Measurements from ENCODE around the gene FNBP1L.

FNBP1L gene

DNA sequence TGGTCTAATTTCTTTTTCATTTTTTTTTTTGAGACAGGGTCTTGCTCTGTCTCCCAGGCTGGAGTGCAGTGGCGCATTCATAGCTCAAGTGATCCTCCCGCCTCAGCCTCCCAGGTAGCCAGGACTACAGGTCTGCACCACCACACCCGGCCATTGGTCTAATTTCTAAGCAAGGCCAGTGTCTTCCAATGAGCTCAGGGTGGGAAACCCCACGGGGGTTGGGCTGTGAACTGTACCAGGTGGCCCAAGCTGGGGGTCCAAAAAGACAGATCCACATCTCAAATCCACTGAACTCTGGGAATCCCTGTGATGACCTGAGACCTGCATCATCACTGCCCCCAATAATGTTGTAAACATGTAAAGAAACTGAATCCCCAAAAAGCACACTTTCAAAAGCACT, 154.2 kb downstream of the FNBP1L start:
- H3K4me1 ChIP-seq (ENCODE audit: control insufficient read depth, insufficient read depth, low read length): 0 out of 2 replicates have a peak, but pooled peaks cover 3% of the 10 kb centered on the region
- TF ChIP-seq ZFP37 (tag by site-specific recombination; IDR thresholded peaks at IDR 0.05) (no peak), ZSCAN23 (tag by site-specific recombination; IDR thresholded peaks at IDR 0.05) (no peak), ZNF114 (tag by site-specific recombination; IDR thresholded peaks at IDR 0.05) (no peak), TRIM28 (IDR thresholded peaks at IDR 0.05; ENCODE audit: borderline replicate concordance, low read length) (no peak), ZNF404 (tag by site-specific recombination; IDR thresholded peaks at IDR 0.05) (no peak), ZNF658 (tag by site-specific recombination; IDR thresholded peaks at IDR 0.05) (no peak), ZNF473 (tag by site-specific recombination; IDR thresholded peaks at IDR 0.05) (no peak)
- POLR2A ChIA-PET: no interaction called here

DNA sequence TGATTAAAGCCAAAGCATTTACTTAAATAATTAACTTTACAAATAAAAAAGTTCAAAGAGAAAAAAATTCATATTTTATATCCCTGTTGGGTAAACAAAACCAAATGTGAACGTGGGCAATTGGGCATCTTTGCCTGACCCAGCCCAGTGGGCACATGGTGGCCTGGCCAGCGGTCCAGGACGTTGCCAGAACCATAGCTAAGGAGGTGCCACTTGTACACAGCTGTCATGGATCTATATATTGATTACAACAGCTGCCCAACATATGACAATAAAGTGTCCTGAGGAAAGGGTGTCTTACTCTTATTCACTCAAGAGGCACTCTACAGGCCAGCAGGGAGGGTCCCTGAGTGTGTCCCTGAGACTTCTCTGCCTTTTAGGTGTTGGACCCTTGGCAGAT, 155.2 kb downstream of the FNBP1L start:
- 0 out of 2 replicates have a peak, but pooled peaks cover 3% of the 10 kb centered on the region for H3K4me1 ChIP-seq (ENCODE audit: control insufficient read depth, insufficient read depth, low read length)
- ChIA-PET CTCF (no interaction called here), POLR2A (no interaction called here)
- TF ChIP-seq ZNF501 (tag by site-specific recombination; IDR thresholded peaks at IDR 0.05) (no peak), ZNF133 (tag by site-specific recombination; IDR thresholded peaks at IDR 0.05) (peak; percentile 79)
- H3K4me3 ChIP-seq (ENCODE audit: low read depth, low read length): no peak overlapping the region
- H3K36me3 ChIP-seq (ENCODE audit: control insufficient read depth in 2 of 2, insufficient read depth in 1 of 2, low read length in 2 of 2): no peaks in the 10 kb centered on the region
- no peaks in the 10 kb centered on the region for H3K9me3 ChIP-seq (ENCODE audit: control insufficient read depth, insufficient read depth, low read depth, low read length)
- H3K27ac ChIP-seq (ENCODE audit: extremely low read depth, low read depth, low read length): no peak overlapping the region

More for the DNA sequence above, 154.2 kb downstream of the FNBP1L start:
- H3K27ac ChIP-seq (ENCODE audit: extremely low read depth, low read depth, low read length): no peak overlapping the region
- CTCF ChIA-PET: interaction anchor here (0.7 kb wide), 1 partner anchor 241 kb away, joined by 3 read pairs; no protein-coding TSS in a partner anchor
- no peaks in the 10 kb centered on the region for H3K9me3 ChIP-seq (ENCODE audit: control insufficient read depth, insufficient read depth, low read depth, low read length)
- H3K36me3 ChIP-seq (ENCODE audit: control insufficient read depth in 2 of 2, insufficient read depth in 1 of 2, low read length in 2 of 2): no peaks in the 10 kb centered on the region
- H3K4me3 ChIP-seq (ENCODE audit: low read depth, low read length): no peak overlapping the region

GRCh38 chr1:93603601-93604000, 155.7 kb downstream of the FNBP1L start:
- no peak overlapping the region for H3K27ac ChIP-seq (ENCODE audit: extremely low read depth, low read depth, low read length)
- POLR2A ChIA-PET: no interaction called here
- TF ChIP-seq ZNF292 (tag by site-specific recombination; IDR thresholded peaks at IDR 0.05; ENCODE audit: borderline replicate concordance, low read depth) (no peak), ZNF549 (tag by site-specific recombination; IDR thresholded peaks at IDR 0.05) (no peak), ZNF341 (tag by site-specific recombination; IDR thresholded peaks at IDR 0.05; ENCODE audit: low read depth) (no peak), GFI1B (tag by site-specific recombination; IDR thresholded peaks at IDR 0.05) (no peak), ZNF146 (tag by site-specific recombination; IDR thresholded peaks at IDR 0.05) (no peak), KLF1 (tag by site-specific recombination; IDR thresholded peaks at IDR 0.05) (no peak), MYNN (tag by site-specific recombination; IDR thresholded peaks at IDR 0.05; ENCODE audit: borderline replicate concordance) (no peak), KLF8 (tag by site-specific recombination; IDR thresholded peaks at IDR 0.05) (no peak), ZNF112 (tag by site-specific recombination; IDR thresholded peaks at IDR 0.05) (no peak), ZNF214 (tag by site-specific recombination; IDR thresholded peaks at IDR 0.05; ENCODE audit: borderline replicate concordance) (no peak), ZNF843 (tag by site-specific recombination; IDR thresholded peaks at IDR 0.05) (no peak), TRIM28 (IDR thresholded peaks at IDR 0.05; ENCODE audit: borderline replicate concordance, low read length) (no peak), KLF9 (tag by site-specific recombination; IDR thresholded peaks at IDR 0.05; ENCODE audit: low read depth) (no peak), ZNF416 (tag by site-specific recombination; IDR thresholded peaks at IDR 0.05) (no peak)
- H3K4me3 ChIP-seq (ENCODE audit: low read depth, low read length): no peak overlapping the region
- H3K36me3 ChIP-seq (ENCODE audit: control insufficient read depth in 2 of 2, insufficient read depth in 1 of 2, low read length in 2 of 2): no peaks in the 10 kb centered on the region
- CTCF ChIA-PET: no interaction called here
- peaks cover 5% of the 10 kb centered on the region; the same call in 1 of the 2 replicates for H3K4me1 ChIP-seq (ENCODE audit: control insufficient read depth, insufficient read depth, low read length)
- no peaks in the 10 kb centered on the region for H3K9me3 ChIP-seq (ENCODE audit: control insufficient read depth, insufficient read depth, low read depth, low read length)
